SK-N-SH (cell line): ENCODE data around the gene TRIM40. TPM values are rescaled to one million over a fixed set of nuclear protein-coding genes. Genes with fewer than 3 reads are reported as not detected.

ENCODE experiments used
- CTCF ChIA-PET: fragments of 300-600, 350-600 bp; formaldehyde crosslinking; extraction: SDS; loops from one replicate; lab custom pipeline; 2021; lab: Yijun Ruan, JAX
- POLR2A ChIA-PET: fragments of 350-600 bp; sonication (Branson Sonifier 250); formaldehyde crosslinking; extraction: SDS; loops from one replicate; lab custom pipeline; 2020; ENCODE audit warnings: antibody characterized with exemption, inconsistent platforms; lab: Yijun Ruan, JAX
- DNase-seq: peaks from one replicate; pipeline ENCODE4 v3.0.0; 2012
- H2AFZ ChIP-seq: fragments of 200-600 bp; sonication (generic); 2 replicates; pipeline ENCODE4 v1.8.1; 2016; ENCODE audit warnings: antibody characterized with exemption, mild to moderate bottlenecking, low read depth
- H3F3A ChIP-seq: fragments of 200-600 bp; sonication (generic); replicated peaks from 2 replicates; pipeline ENCODE3; 2016; ENCODE audit warnings: antibody characterized with exemption, mild to moderate bottlenecking; ENCODE audit not compliant: insufficient read depth
- H3K27ac ChIP-seq, 2 experiments: fragments of 200-500 bp in 1 of 2; fragments of 200-600 bp in 1 of 2; sonication (Bioruptor generic) in 1 of 2; sonication (generic), shearing (Covaris generic) in 1 of 2; 2 replicates each; pipeline versions ENCODE4 v1.5.1 to v1.6.1; 2014 to 2016; ENCODE audit warnings: low read depth in 2 of 2, inconsistent platforms in 1 of 2, low read length in 1 of 2, mild to moderate bottlenecking in 1 of 2, mixed read lengths in 1 of 2
- H3K27me3 ChIP-seq: fragments of 200-600 bp; sonication (generic), shearing (Covaris generic); 2 replicates; pipeline ENCODE4 v1.6.1; 2016; ENCODE audit warnings: mixed run types; ENCODE audit not compliant: insufficient read depth
- H3K36me3 ChIP-seq, 2 experiments: fragments of 200-500 bp in 1 of 2; fragments of 200-600 bp in 1 of 2; sonication (Bioruptor generic) in 1 of 2; sonication (generic) in 1 of 2; replicated peaks in 1 of 2; 2 replicates each; pipeline versions ENCODE3 to v1.5.1; 2014 to 2016; ENCODE audit warnings: low read length in 1 of 2, mild to moderate bottlenecking in 1 of 2; ENCODE audit not compliant: insufficient read depth in 2 of 2, control insufficient read depth in 1 of 2
- H3K4me1 ChIP-seq, 2 experiments: fragments of 200-500 bp in 1 of 2; fragments of 200-600 bp in 1 of 2; sonication (Bioruptor generic) in 1 of 2; sonication (generic), shearing (Covaris generic) in 1 of 2; 2 replicates each; pipeline versions ENCODE4 v1.5.1 to v1.6.1; 2014 to 2016; ENCODE audit warnings: low read depth in 1 of 2, low read length in 1 of 2, mixed run types in 1 of 2; ENCODE audit not compliant: insufficient read depth in 2 of 2, control insufficient read depth in 1 of 2
- H3K4me2 ChIP-seq: fragments of 200-600 bp; sonication (generic), shearing (Covaris generic); 2 replicates; pipeline ENCODE4 v1.6.1; 2017; ENCODE audit warnings: mixed run types
- H3K4me3 ChIP-seq, 2 experiments: fragments of 200-500 bp in 1 of 2; fragments of 200-600 bp in 1 of 2; sonication (Bioruptor generic) in 1 of 2; sonication (generic), shearing (Covaris generic) in 1 of 2; 2 replicates each; pipeline versions ENCODE4 v1.5.1 to v1.8.1; 2014 to 2016; ENCODE audit warnings: low read depth in 2 of 2, inconsistent platforms in 1 of 2, low read length in 1 of 2, mild to moderate bottlenecking in 1 of 2, mixed read lengths in 1 of 2, moderate library complexity in 1 of 2
- H3K79me2 ChIP-seq: fragments of 200-600 bp; sonication (generic); 2 replicates; pipeline ENCODE4 v1.8.1; 2017; ENCODE audit warnings: mild to moderate bottlenecking; ENCODE audit not compliant: insufficient read depth
- H3K9ac ChIP-seq: fragments of 200-600 bp; sonication (generic); 2 replicates; pipeline ENCODE4 v1.6.1; 2017; ENCODE audit warnings: mixed run types
- H3K9me2 ChIP-seq: fragments of 200-600 bp; sonication (generic); 2 replicates; pipeline ENCODE4 v1.6.1; 2017; ENCODE audit warnings: mixed run types
- H3K9me3 ChIP-seq: fragments of 200-600 bp; sonication (generic); 2 replicates; pipeline ENCODE4 v1.6.1; 2017; ENCODE audit warnings: mixed run types, mild to moderate bottlenecking, moderate library complexity
- H4K20me1 ChIP-seq: fragments of 200-600 bp; sonication (generic); 2 replicates; pipeline ENCODE4 v1.6.1; 2017; ENCODE audit warnings: mild to moderate bottlenecking, mixed run types; ENCODE audit not compliant: insufficient read depth
- FOXM1 ChIP-seq: IDR thresholded peaks from 2 replicates; pipeline ENCODE4 v1.4.0; 2012; ENCODE audit warnings: low read depth, mild to moderate bottlenecking
- GABPA ChIP-seq: IDR thresholded peaks from 2 replicates; pipeline ENCODE4 v1.4.0; 2012; ENCODE audit warnings: low read depth, mild to moderate bottlenecking
- JUND ChIP-seq: IDR thresholded peaks from 2 replicates; pipeline ENCODE4 v1.4.0; 2012
- RFX5 ChIP-seq: IDR thresholded peaks from 2 replicates; pipeline ENCODE4 v1.6.1; 2012; ENCODE audit warnings: mild to moderate bottlenecking, improper control_type of control experiment, low read length
- SMC3 ChIP-seq: IDR thresholded peaks from 2 replicates; pipeline ENCODE4 v1.6.1; 2012; ENCODE audit warnings: low read depth, low read length, improper control_type of control experiment
- TAF1 ChIP-seq: IDR thresholded peaks from 2 replicates; pipeline ENCODE4 v1.6.1; 2012; ENCODE audit warnings: low read depth, mild to moderate bottlenecking, low read length, moderate library complexity, borderline replicate concordance
- TEAD4 ChIP-seq: IDR thresholded peaks from 2 replicates; pipeline ENCODE4 v1.4.0; 2012; ENCODE audit warnings: mild to moderate bottlenecking, borderline replicate concordance; ENCODE audit not compliant: insufficient read depth
- YY1 ChIP-seq: IDR thresholded peaks from 2 replicates; pipeline ENCODE4 v1.4.0; 2012; ENCODE audit warnings: low read depth, mild to moderate bottlenecking
- WGBS: methylation state at CpG from one replicate; pipeline ENCODE4 v1.1.6; 2017; ENCODE audit warnings: low lambda C conversion rate; 5-methylcytosine and 5-hydroxymethylcytosine counted together
- polyA plus RNA-seq, 3 experiments: library from polyadenylated mRNA; depleted of rRNA; stranded (reverse); fragments of >200 nt; gene quantifications; 2 replicates each; pipeline ENCODE4 v1.2.3, GENCODE V29; 2012
- TF ChIP-seq, protein P1 (sequence below): IDR thresholded peaks from 2 replicates; pipeline ENCODE4; 2012
- TF ChIP-seq, protein P2 (sequence below): IDR thresholded peaks from 2 replicates; pipeline ENCODE4 v1.6.1; 2012; ENCODE audit warnings: mild to moderate bottlenecking, low read depth, low read length, moderate library complexity
- TF ChIP-seq, protein P3 (sequence below): IDR thresholded peaks from 2 replicates; pipeline ENCODE4 v1.4.0; 2012; ENCODE audit warnings: low read depth
- TF ChIP-seq, protein P4 (sequence below): fragments of 150-350 bp; IDR thresholded peaks from 2 replicates; pipeline ENCODE4 v1.6.1; 2017; ENCODE audit warnings: antibody characterized with exemption, low read length, low read depth, borderline replicate concordance

TRIM40 gene
- polyA plus RNA-seq, 1 of the 3 experiments (the other 2 are of a cell fraction), result not detected

DNA sequence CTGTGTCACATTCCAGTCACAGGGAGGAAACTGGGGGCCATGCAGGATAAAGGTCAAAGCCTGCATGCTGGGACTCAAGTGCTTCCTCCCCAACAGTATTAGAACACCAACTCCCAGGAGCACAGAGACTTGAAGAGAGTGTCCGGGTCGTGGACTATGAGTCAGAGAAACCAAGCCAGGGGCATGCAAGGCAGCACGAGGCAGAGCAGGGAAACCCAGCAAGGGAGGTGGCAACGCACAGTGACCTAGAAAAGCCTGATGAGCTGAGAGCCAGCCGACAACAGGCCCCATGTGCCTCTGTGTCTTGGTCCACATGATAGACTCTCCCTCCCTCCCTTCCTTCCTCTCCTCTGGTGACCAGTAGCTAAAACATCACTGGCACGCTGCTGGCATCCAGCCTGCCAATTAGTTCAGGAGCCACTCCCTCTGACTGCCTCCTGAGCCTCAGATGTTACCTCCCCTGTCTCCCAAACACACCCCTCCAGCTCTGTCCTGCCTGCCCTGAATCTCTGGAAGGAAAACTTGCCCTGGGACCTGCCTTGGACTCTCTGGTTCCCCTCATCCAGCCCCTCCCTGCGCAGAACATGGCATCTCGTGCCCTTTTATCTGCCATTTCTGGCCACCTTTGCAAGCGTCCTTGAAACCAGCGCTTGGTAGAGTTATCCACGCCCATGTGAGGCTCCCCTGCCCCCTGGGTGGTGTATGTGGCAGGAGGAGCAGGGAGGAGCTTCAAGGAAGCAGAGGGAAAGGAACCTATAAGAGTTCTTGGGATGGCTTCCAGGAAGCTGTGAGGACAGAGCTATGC, 44.2 kb upstream of the TRIM40 start:
- DNase-seq, result no peak
- WGBS, result 27% methylated on average over 8 of the region's 11 CpGs
- ChIA-PET POLR2A (no interaction called here), CTCF (interaction anchor here (0.6 to 4.0 kb wide), 2 partner anchors 10 to 12 kb away, joined by 3 to 27 read pairs; no protein-coding TSS in a partner anchor)
- Histone ChIP-seq H3F3A (no peaks in the 10 kb centered on the region), H4K20me1 (no peaks in the 10 kb centered on the region), H3K79me2 (no peaks in the 10 kb centered on the region), H3K4me1 (no peaks in the 10 kb centered on the region), H3K27ac (no peak overlapping the region), H3K36me3 (no peaks in the 10 kb centered on the region), H3K4me3 (no peak overlapping the region), H3K9me2 (no peaks in the 10 kb centered on the region), H3K9ac (no peak overlapping the region), H3K27me3 (peaks cover 56% of the 10 kb centered on the region), H3K9me3 (no peaks in the 10 kb centered on the region), H2AFZ (no peak overlapping the region), H3K4me2 (no peak overlapping the region)
- TF ChIP-seq, protein P1, sequence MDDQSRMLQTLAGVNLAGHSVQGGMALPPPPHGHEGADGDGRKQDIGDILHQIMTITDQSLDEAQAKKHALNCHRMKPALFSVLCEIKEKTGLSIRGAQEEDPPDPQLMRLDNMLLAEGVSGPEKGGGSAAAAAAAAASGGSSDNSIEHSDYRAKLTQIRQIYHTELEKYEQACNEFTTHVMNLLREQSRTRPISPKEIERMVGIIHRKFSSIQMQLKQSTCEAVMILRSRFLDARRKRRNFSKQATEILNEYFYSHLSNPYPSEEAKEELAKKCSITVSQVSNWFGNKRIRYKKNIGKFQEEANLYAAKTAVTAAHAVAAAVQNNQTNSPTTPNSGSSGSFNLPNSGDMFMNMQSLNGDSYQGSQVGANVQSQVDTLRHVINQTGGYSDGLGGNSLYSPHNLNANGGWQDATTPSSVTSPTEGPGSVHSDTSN, result no peak
- TF ChIP-seq JUND (no peak), FOXM1 (no peak), SMC3 (no peak), GABPA (no peak)
- TF ChIP-seq, protein P2, sequence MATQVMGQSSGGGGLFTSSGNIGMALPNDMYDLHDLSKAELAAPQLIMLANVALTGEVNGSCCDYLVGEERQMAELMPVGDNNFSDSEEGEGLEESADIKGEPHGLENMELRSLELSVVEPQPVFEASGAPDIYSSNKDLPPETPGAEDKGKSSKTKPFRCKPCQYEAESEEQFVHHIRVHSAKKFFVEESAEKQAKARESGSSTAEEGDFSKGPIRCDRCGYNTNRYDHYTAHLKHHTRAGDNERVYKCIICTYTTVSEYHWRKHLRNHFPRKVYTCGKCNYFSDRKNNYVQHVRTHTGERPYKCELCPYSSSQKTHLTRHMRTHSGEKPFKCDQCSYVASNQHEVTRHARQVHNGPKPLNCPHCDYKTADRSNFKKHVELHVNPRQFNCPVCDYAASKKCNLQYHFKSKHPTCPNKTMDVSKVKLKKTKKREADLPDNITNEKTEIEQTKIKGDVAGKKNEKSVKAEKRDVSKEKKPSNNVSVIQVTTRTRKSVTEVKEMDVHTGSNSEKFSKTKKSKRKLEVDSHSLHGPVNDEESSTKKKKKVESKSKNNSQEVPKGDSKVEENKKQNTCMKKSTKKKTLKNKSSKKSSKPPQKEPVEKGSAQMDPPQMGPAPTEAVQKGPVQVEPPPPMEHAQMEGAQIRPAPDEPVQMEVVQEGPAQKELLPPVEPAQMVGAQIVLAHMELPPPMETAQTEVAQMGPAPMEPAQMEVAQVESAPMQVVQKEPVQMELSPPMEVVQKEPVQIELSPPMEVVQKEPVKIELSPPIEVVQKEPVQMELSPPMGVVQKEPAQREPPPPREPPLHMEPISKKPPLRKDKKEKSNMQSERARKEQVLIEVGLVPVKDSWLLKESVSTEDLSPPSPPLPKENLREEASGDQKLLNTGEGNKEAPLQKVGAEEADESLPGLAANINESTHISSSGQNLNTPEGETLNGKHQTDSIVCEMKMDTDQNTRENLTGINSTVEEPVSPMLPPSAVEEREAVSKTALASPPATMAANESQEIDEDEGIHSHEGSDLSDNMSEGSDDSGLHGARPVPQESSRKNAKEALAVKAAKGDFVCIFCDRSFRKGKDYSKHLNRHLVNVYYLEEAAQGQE, result no peak

DNA sequence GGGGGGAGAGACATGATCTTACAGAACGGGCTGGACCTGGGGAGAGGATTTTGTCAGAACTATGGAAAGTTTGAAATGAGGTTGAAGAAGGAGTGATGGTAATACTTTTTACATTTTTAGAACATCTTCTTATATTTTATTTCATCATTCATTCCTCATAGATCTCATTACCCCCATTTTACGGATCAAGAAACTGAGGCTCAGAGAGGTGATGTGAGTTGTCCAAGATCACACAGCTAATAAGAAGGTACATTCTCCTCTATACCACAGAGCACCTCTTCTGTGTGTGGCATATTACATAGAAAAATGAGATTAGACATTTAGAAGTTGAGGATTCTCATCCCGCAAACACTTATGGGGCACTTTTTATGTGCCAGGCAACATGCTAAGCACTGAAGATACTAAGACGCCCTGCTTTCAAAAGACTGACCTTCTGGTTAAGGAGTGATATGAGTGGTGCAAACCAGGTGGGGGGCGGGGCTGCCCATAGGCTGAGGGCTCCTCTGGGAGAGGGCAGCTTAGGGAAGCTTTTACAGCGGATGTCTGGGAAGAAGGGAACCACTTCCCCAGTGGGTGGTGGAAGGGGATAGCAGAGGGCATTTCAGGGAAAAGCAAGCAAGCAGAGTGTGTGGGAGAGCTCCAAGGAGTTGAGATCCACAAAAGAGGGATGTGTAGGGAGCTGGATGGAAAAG, 42.9 kb upstream of the TRIM40 start:
- WGBS, result 19% methylated on average over 6 of the region's 6 CpGs
- Histone ChIP-seq H2AFZ (no peak overlapping the region), H3K36me3 (no peaks in the 10 kb centered on the region), H3K27me3 (peaks cover 68% of the 10 kb centered on the region), H4K20me1 (no peaks in the 10 kb centered on the region), H3K4me2 (no peak overlapping the region), H3K4me3 (no peak overlapping the region), H3F3A (no peaks in the 10 kb centered on the region), H3K4me1 (no peaks in the 10 kb centered on the region), H3K79me2 (no peaks in the 10 kb centered on the region), H3K9ac (no peak overlapping the region), H3K27ac (no peak overlapping the region), H3K9me3 (no peaks in the 10 kb centered on the region), H3K9me2 (no peaks in the 10 kb centered on the region)
- ChIA-PET CTCF (interaction anchor here (1.0 to 4.0 kb wide), 4 partner anchors 11 to 56 kb away, joined by 3 to 27 read pairs (median 13); partner anchors contain the start of gene TRIM40), POLR2A (no interaction called here)
- no peak for DNase-seq
- TF ChIP-seq, protein P2, result no peak
- no peak for TF ChIP-seq SMC3
- no peak for TF ChIP-seq RFX5
- no peak for TF ChIP-seq FOXM1
- no peak for TF ChIP-seq YY1
- TF ChIP-seq TAF1, result no peak
- TF ChIP-seq, protein P3, sequence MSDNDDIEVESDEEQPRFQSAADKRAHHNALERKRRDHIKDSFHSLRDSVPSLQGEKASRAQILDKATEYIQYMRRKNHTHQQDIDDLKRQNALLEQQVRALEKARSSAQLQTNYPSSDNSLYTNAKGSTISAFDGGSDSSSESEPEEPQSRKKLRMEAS, result no peak
- TF ChIP-seq, protein P4, sequence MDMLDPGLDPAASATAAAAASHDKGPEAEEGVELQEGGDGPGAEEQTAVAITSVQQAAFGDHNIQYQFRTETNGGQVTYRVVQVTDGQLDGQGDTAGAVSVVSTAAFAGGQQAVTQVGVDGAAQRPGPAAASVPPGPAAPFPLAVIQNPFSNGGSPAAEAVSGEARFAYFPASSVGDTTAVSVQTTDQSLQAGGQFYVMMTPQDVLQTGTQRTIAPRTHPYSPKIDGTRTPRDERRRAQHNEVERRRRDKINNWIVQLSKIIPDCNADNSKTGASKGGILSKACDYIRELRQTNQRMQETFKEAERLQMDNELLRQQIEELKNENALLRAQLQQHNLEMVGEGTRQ, result no peak
- TF ChIP-seq TEAD4, result no peak
